HEK293 (cell line): ENCODE measurements around the gene CSPG4.
A peak's percentile ranks its signal among the peaks of the same experiment; 100 is the strongest.

ENCODE experiments used
- CTCF ChIA-PET: fragments of 350-600 bp; formaldehyde crosslinking; extraction: SDS; loops from one replicate; lab custom pipeline; 2021; ENCODE audit warnings: antibody characterized with exemption; lab: Yijun Ruan, JAX
- POLR2A ChIA-PET: fragments of 300-600 bp; formaldehyde crosslinking; extraction: SDS; loops from one replicate; lab custom pipeline; 2020; ENCODE audit warnings: antibody characterized with exemption, inconsistent platforms; lab: Yijun Ruan, JAX
- H3K27ac ChIP-seq: fragments of 200-500 bp; sonication (Bioruptor generic); 2 replicates; pipeline ENCODE4 v1.5.1; 2014; ENCODE audit warnings: low read depth, low read length, control low read depth, inconsistent platforms; ENCODE audit errors: extremely low read depth
- H3K36me3 ChIP-seq, 2 experiments: fragments of 200-500 bp in 1 of 2; sonication (Bioruptor generic) in 1 of 2; 1 replicate in 1 of 2; 2 replicates in 1 of 2; pipeline ENCODE4 v1.5.1; 2014 to 2017; ENCODE audit warnings: inconsistent platforms in 2 of 2, low read length in 2 of 2; ENCODE audit not compliant: control insufficient read depth in 2 of 2, insufficient read depth in 1 of 2
- H3K4me1 ChIP-seq: fragments of 200-500 bp; sonication (Bioruptor generic); 2 replicates; pipeline ENCODE4 v1.5.1; 2014; ENCODE audit warnings: mild to moderate bottlenecking, low read length, inconsistent platforms; ENCODE audit not compliant: control insufficient read depth, insufficient read depth
- H3K4me3 ChIP-seq: 2 replicates; pipeline ENCODE4 v1.5.1; 2011; ENCODE audit warnings: low read depth, mild to moderate bottlenecking, control low read depth, low read length, moderate library complexity
- H3K9me3 ChIP-seq: fragments of 200-500 bp; sonication (Bioruptor generic); 2 replicates; pipeline ENCODE4 v1.5.1; 2014; ENCODE audit warnings: low read depth, low read length, inconsistent platforms; ENCODE audit not compliant: control insufficient read depth, insufficient read depth
- GFI1B ChIP-seq: fragments of 450-650 bp; formaldehyde crosslinking; IDR thresholded peaks from 2 replicates; pipeline ENCODE4 v1.5.1; 2016; ENCODE audit warnings: missing biosample characterization, missing genetic modification characterization
- IKZF3 ChIP-seq: fragments of 450-650 bp; IDR thresholded peaks from 2 replicates; pipeline ENCODE4 v1.5.0; 2018; ENCODE audit warnings: missing biosample characterization, mild to moderate bottlenecking, missing genetic modification characterization, moderate library complexity
- KLF10 ChIP-seq: fragments of 450-650 bp; IDR thresholded peaks from 2 replicates; pipeline ENCODE4 v1.5.1; 2018; ENCODE audit warnings: missing biosample characterization, mild to moderate bottlenecking, missing genetic modification characterization
- KLF7 ChIP-seq: fragments of 450-650 bp; formaldehyde crosslinking; IDR thresholded peaks from 2 replicates; pipeline ENCODE4 v1.5.1; 2016; ENCODE audit warnings: missing biosample characterization, missing genetic modification characterization, borderline replicate concordance
- OSR2 ChIP-seq: fragments of 450-650 bp; formaldehyde crosslinking; IDR thresholded peaks from 2 replicates; pipeline ENCODE4 v1.5.1; 2016; ENCODE audit warnings: missing biosample characterization, missing genetic modification characterization
- REPIN1 ChIP-seq: fragments of 450-650 bp; formaldehyde crosslinking; IDR thresholded peaks from 2 replicates; pipeline ENCODE4 v1.5.1; 2017; ENCODE audit warnings: missing biosample characterization, missing genetic modification characterization, low read depth
- SP7 ChIP-seq: fragments of 450-650 bp; formaldehyde crosslinking; IDR thresholded peaks from 2 replicates; pipeline ENCODE4 v1.5.1; 2016; ENCODE audit warnings: missing biosample characterization, missing genetic modification characterization
- ZFP41 ChIP-seq: fragments of 450-650 bp; formaldehyde crosslinking; IDR thresholded peaks from 2 replicates; pipeline ENCODE4 v1.5.1; 2016; ENCODE audit warnings: missing biosample characterization, missing genetic modification characterization, borderline replicate concordance
- ZNF10 ChIP-seq: fragments of 450-650 bp; formaldehyde crosslinking; IDR thresholded peaks from 2 replicates; pipeline ENCODE4 v1.5.1; 2017; ENCODE audit warnings: missing biosample characterization, missing genetic modification characterization
- ZNF311 ChIP-seq: fragments of 450-650 bp; formaldehyde crosslinking; IDR thresholded peaks from 2 replicates; pipeline ENCODE4 v1.5.1; 2017; ENCODE audit warnings: missing biosample characterization, missing genetic modification characterization, borderline replicate concordance
- ZNF404 ChIP-seq: fragments of 450-650 bp; formaldehyde crosslinking; IDR thresholded peaks from 2 replicates; pipeline ENCODE4 v1.5.1; 2017; ENCODE audit warnings: missing biosample characterization, missing genetic modification characterization
- ZNF548 ChIP-seq: fragments of 450-650 bp; formaldehyde crosslinking; IDR thresholded peaks from 2 replicates; pipeline ENCODE4 v1.5.1; 2016; ENCODE audit warnings: missing biosample characterization, missing genetic modification characterization
- ZNF600 ChIP-seq: fragments of 450-650 bp; formaldehyde crosslinking; IDR thresholded peaks from 2 replicates; pipeline ENCODE4 v1.5.1; 2016; ENCODE audit warnings: missing biosample characterization, missing genetic modification characterization
- TF ChIP-seq, protein P1 (sequence below): fragments of 450-650 bp; formaldehyde crosslinking; IDR thresholded peaks from 2 replicates; pipeline ENCODE4 v1.5.1; 2016; ENCODE audit warnings: missing biosample characterization, missing genetic modification characterization
- TF ChIP-seq, protein P2 (sequence below): fragments of 450-650 bp; formaldehyde crosslinking; IDR thresholded peaks from 2 replicates; pipeline ENCODE4 v1.5.1; 2016; ENCODE audit warnings: missing biosample characterization, missing genetic modification characterization
- TF ChIP-seq, protein P3 (sequence below): fragments of 450-650 bp; formaldehyde crosslinking; IDR thresholded peaks from 2 replicates; pipeline ENCODE4 v1.5.1; 2017; ENCODE audit warnings: missing biosample characterization, missing genetic modification characterization
- TF ChIP-seq, protein P4 (sequence below): fragments of 450-650 bp; formaldehyde crosslinking; IDR thresholded peaks from 2 replicates; pipeline ENCODE4 v1.5.1; 2016; ENCODE audit warnings: missing biosample characterization, missing genetic modification characterization, low read depth
- TF ChIP-seq, protein P5 (sequence below): fragments of 450-650 bp; formaldehyde crosslinking; IDR thresholded peaks from 2 replicates; pipeline ENCODE4 v1.5.1; 2016; ENCODE audit warnings: missing biosample characterization, missing genetic modification characterization

Gene CSPG4

DNA sequence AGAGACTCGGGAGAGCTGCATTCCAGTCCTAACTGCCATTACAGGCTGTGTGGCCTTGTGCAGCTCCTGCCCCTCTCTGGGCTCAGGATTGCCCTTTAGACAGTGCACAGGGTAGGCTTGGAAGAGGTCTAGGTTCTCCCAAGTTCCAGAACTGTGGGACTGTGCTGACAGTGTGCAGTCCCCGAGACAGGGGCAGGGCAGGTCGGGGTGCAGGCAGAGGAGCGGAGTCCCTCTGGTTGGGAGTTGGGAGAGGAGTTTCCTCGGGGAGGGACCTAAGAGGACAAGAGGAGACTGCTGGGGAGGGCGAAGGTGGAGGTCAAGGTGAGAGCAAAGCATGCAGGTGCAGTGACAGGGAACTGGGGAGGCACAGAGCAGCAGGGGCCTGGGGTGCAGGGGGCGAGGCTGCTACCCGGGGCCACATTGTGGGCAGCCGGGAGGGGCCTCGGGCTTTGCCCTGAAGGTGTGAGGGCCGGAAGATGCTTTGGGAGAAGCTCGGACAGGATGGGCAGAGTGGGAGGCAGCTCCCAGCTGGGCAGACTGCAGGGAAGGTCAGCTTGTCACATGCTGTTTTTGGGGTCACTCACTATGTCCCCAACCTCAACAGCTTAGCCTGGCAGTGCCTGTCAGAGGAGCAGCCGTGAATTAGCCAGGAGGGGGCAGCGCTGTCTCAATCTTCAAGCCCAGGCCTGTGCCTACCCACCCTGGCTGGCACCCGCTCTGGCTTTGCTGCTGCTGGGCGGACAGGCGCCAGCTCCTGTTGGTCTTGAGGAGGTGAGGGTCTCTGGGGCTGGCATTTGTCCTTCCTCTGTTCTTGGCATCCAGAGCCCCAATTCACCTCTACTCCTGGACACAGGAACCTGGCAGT is 15.4 kb upstream of the CSPG4 start (continued):
- TF ChIP-seq, protein P1, sequence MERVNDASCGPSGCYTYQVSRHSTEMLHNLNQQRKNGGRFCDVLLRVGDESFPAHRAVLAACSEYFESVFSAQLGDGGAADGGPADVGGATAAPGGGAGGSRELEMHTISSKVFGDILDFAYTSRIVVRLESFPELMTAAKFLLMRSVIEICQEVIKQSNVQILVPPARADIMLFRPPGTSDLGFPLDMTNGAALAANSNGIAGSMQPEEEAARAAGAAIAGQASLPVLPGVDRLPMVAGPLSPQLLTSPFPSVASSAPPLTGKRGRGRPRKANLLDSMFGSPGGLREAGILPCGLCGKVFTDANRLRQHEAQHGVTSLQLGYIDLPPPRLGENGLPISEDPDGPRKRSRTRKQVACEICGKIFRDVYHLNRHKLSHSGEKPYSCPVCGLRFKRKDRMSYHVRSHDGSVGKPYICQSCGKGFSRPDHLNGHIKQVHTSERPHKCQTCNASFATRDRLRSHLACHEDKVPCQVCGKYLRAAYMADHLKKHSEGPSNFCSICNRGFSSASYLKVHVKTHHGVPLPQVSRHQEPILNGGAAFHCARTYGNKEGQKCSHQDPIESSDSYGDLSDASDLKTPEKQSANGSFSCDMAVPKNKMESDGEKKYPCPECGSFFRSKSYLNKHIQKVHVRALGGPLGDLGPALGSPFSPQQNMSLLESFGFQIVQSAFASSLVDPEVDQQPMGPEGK (tag by site-specific recombination) = 0 out of 2 replicates have a peak, but pooled peaks have one; percentile 28
- TF ChIP-seq, protein P2, sequence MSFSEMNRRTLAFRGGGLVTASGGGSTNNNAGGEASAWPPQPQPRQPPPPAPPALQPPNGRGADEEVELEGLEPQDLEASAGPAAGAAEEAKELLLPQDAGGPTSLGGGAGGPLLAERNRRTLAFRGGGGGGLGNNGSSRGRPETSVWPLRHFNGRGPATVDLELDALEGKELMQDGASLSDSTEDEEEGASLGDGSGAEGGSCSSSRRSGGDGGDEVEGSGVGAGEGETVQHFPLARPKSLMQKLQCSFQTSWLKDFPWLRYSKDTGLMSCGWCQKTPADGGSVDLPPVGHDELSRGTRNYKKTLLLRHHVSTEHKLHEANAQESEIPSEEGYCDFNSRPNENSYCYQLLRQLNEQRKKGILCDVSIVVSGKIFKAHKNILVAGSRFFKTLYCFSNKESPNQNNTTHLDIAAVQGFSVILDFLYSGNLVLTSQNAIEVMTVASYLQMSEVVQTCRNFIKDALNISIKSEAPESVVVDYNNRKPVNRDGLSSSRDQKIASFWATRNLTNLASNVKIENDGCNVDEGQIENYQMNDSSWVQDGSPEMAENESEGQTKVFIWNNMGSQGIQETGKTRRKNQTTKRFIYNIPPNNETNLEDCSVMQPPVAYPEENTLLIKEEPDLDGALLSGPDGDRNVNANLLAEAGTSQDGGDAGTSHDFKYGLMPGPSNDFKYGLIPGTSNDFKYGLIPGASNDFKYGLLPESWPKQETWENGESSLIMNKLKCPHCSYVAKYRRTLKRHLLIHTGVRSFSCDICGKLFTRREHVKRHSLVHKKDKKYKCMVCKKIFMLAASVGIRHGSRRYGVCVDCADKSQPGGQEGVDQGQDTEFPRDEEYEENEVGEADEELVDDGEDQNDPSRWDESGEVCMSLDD = peak; percentile 30; the same call in 1 of the 2 replicates

DNA sequence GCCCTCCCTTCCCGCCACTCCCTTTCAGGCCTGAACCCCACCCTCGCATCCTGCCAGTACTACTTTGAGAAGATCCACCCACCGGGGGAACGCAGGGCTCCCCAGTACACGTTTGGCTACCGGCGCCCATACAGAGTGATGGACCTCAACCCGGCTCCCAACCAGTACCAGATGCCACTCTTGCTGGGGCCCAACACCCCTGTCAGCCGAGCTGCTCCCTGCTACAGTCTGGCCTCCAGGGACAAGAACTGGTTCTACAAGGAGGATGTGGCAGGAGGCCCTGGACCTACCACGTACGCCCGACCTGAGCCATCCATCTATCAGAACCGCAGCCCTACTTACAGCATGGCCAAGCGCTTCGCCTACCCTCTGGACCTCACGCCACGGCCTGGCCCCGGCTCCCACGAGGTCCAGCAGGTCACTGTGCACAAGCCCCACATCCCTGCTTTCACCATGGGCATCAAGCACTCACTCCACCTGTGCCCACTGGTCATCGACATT is 14.4 kb upstream of the CSPG4 start:
- H3K36me3 ChIP-seq = no peaks in the 10 kb centered on the region
- H3K4me1 ChIP-seq = no peaks in the 10 kb centered on the region
- no peak overlapping the region for H3K4me3 ChIP-seq
- CTCF ChIA-PET = interaction anchor here (0.9 to 3.5 kb wide), 15 partner anchors 9 to 413 kb away, joined by 3 to 53 read pairs (median 3); no protein-coding TSS in a partner anchor
- TF ChIP-seq SP7 (no peak), ZNF600 (tag by site-specific recombination) (no peak), KLF7 (tag by site-specific recombination) (no peak), GFI1B (tag by site-specific recombination) (no peak), ZNF10 (tag by site-specific recombination) (no peak), ZNF311 (no peak), ZNF404 (no peak)
- POLR2A ChIA-PET = interaction anchor here (1.5 kb wide), 1 partner anchor 87 kb away, joined by 3 read pairs; the partner anchor contains the start of gene IMP3
- H3K9me3 ChIP-seq = no peaks in the 10 kb centered on the region
- H3K27ac ChIP-seq = no peak overlapping the region

DNA sequence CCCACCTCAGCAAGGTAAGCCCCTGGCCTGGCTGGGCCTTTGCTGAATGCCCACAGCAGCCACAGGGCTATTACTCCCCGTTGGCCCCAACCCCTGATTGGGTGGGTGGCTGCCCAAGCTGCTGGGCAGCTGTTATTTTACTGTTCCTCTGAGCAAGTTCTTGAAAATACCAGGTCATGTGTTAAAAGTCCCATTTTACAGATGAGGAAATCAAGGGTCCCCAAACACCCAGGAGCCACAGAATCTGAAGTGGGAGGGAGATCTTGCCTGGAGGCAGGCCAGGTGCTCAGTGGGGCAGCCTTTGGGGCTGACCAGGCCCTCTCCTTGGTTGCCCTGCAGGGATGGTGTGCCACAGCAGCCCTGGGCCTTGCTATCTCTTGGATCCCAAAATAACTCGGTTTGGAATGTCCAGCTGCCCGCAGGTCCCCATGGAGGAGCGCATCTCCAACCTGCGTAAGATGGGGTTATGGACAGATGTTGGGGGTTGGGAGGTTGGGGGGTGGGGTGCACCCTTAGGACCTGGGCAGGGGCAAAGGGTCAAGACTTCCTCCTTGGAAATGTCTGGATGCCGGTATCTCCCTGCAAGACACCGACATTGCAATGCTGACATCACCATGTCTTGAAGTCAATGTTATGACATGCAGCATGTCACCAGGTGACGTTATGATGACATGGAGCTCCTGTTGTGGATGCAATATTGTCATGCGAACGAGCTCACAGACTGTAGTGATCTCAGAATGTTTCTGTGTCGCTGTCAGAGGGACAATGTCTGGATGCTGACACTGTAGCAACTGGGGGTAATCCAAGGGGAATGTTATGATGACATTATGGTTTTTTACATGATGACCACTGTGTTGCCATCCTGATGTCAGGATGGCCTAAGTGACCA is 13.3 kb upstream of the CSPG4 start:
- ChIA-PET CTCF (interaction anchor here (0.6 to 2.5 kb wide), 5 partner anchors 31 to 196 kb away, joined by 3 to 15 read pairs (median 4); no protein-coding TSS in a partner anchor), POLR2A (interaction anchor here (1.5 kb wide), 1 partner anchor 86 kb away, joined by 3 read pairs; the partner anchor contains the start of gene IMP3)
- H3K9me3 ChIP-seq = no peaks in the 10 kb centered on the region
- H3K36me3 ChIP-seq = no peaks in the 10 kb centered on the region
- H3K27ac ChIP-seq = no peak overlapping the region
- H3K4me1 ChIP-seq = no peaks in the 10 kb centered on the region; the same call in 1 of the 2 replicates
- no peak overlapping the region for H3K4me3 ChIP-seq
- TF ChIP-seq, protein P3, sequence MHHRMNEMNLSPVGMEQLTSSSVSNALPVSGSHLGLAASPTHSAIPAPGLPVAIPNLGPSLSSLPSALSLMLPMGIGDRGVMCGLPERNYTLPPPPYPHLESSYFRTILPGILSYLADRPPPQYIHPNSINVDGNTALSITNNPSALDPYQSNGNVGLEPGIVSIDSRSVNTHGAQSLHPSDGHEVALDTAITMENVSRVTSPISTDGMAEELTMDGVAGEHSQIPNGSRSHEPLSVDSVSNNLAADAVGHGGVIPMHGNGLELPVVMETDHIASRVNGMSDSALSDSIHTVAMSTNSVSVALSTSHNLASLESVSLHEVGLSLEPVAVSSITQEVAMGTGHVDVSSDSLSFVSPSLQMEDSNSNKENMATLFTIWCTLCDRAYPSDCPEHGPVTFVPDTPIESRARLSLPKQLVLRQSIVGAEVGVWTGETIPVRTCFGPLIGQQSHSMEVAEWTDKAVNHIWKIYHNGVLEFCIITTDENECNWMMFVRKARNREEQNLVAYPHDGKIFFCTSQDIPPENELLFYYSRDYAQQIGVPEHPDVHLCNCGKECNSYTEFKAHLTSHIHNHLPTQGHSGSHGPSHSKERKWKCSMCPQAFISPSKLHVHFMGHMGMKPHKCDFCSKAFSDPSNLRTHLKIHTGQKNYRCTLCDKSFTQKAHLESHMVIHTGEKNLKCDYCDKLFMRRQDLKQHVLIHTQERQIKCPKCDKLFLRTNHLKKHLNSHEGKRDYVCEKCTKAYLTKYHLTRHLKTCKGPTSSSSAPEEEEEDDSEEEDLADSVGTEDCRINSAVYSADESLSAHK (tag by site-specific recombination) = no peak
- TF ChIP-seq ZFP41 (tag by site-specific recombination) = no peak
- no peak for TF ChIP-seq REPIN1
- TF ChIP-seq, protein P4, sequence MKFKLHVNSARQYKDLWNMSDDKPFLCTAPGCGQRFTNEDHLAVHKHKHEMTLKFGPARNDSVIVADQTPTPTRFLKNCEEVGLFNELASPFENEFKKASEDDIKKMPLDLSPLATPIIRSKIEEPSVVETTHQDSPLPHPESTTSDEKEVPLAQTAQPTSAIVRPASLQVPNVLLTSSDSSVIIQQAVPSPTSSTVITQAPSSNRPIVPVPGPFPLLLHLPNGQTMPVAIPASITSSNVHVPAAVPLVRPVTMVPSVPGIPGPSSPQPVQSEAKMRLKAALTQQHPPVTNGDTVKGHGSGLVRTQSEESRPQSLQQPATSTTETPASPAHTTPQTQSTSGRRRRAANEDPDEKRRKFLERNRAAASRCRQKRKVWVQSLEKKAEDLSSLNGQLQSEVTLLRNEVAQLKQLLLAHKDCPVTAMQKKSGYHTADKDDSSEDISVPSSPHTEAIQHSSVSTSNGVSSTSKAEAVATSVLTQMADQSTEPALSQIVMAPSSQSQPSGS (tag by site-specific recombination) = peak; percentile 81
- TF ChIP-seq, protein P5, sequence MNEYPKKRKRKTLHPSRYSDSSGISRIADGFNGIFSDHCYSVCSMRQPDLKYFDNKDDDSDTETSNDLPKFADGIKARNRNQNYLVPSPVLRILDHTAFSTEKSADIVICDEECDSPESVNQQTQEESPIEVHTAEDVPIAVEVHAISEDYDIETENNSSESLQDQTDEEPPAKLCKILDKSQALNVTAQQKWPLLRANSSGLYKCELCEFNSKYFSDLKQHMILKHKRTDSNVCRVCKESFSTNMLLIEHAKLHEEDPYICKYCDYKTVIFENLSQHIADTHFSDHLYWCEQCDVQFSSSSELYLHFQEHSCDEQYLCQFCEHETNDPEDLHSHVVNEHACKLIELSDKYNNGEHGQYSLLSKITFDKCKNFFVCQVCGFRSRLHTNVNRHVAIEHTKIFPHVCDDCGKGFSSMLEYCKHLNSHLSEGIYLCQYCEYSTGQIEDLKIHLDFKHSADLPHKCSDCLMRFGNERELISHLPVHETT (tag by site-specific recombination) = no peak
- TF ChIP-seq IKZF3 (tag by site-specific recombination) = no peak
- no peak for TF ChIP-seq ZNF548 (tag by site-specific recombination)
- no peak for TF ChIP-seq KLF10 (tag by site-specific recombination)
- no peak for TF ChIP-seq OSR2 (tag by site-specific recombination)
